TTC549 (cell line): Measurements from ENCODE around the gene HPCA.

Experiments used
- FAIRE-seq: peaks from 2 replicates; lab custom pipeline; 2012; peaks lifted over from hg19 to GRCh38; lab: Jason Lieb, UNC

HPCA gene

GRCh38 chr1:32871364-32872191 is 14.7 kb upstream of the HPCA start:
- FAIRE-seq = no peak

GRCh38 chr1:32872192-32872460 is 14.2 kb upstream of the HPCA start:
- FAIRE-seq = no peak

GRCh38 chr1:32873484-32873883 is 12.8 kb upstream of the HPCA start:
- no peak for FAIRE-seq

- FAIRE-seq = no peak
Observed at GRCh38 chr1:32874860-32875752, 11.2 kb upstream of the HPCA start.

- no peak for FAIRE-seq
Observed at GRCh38 chr1:32876341-32877210, 9.7 kb upstream of the HPCA start.

GRCh38 chr1:32877211-32878110 is 8.8 kb upstream of the HPCA start:
- no peak for FAIRE-seq

- FAIRE-seq = no peak
Observed at GRCh38 chr1:32878183-32878582, 8.1 kb upstream of the HPCA start.

GRCh38 chr1:32878637-32879041 is 7.7 kb upstream of the HPCA start:
- no peak for FAIRE-seq

- FAIRE-seq = no peak
Observed at GRCh38 chr1:32881291-32881690, 5.0 kb upstream of the HPCA start.

- no peak for FAIRE-seq
Observed at GRCh38 chr1:32881871-32882850, 4.1 kb upstream of the HPCA start.

- FAIRE-seq = no peak
Observed at GRCh38 chr1:32883338-32884031, 2.8 kb upstream of the HPCA start.

GRCh38 chr1:32884032-32884372 is 2.3 kb upstream of the HPCA start:
- FAIRE-seq = no peak

GRCh38 chr1:32884726-32885125 is 1.6 kb upstream of the HPCA start:
- no peak for FAIRE-seq

- FAIRE-seq = no peak
Observed at GRCh38 chr1:32885676-32886003, 651 bp upstream of the HPCA start.

- no peak for FAIRE-seq
Observed at GRCh38 chr1:32886828-32887414, 630 bp downstream of the HPCA start.

- no peak for FAIRE-seq
Observed at GRCh38 chr1:32887623-32888022, 1.3 kb downstream of the HPCA start.

GRCh38 chr1:32888134-32888533 is 1.8 kb downstream of the HPCA start:
- no peak for FAIRE-seq

- FAIRE-seq = no peak
Observed at GRCh38 chr1:32888677-32889420, 2.6 kb downstream of the HPCA start.

- FAIRE-seq = no peak
Observed at GRCh38 chr1:32889731-32890278, 3.5 kb downstream of the HPCA start.
